HepG2 (cell line): Measurements from ENCODE around the gene RIMS3. TPM values are rescaled to one million over a fixed set of nuclear protein-coding genes. Genes with fewer than 3 reads are reported as not detected.

Experiments used
- HNF1A ChIP-seq, 2 experiments: sonication (generic) in 1 of 2; formaldehyde crosslinking in 1 of 2; IDR thresholded peaks; 2 replicates each; pipeline versions ENCODE4 v1.4.0 to v1.6.1; 2016 to 2020; ENCODE audit warnings: borderline replicate concordance in 1 of 2, low read depth in 1 of 2, mild to moderate bottlenecking in 1 of 2, missing genetic modification reagents in 1 of 2
- PAXIP1 ChIP-seq: sonication (generic); formaldehyde crosslinking; conservative IDR thresholded peaks from 2 replicates; pipeline ENCODE4 v1.4.0; 2020; ENCODE audit warnings: mild to moderate bottlenecking, missing genetic modification reagents, moderate library complexity
- SIN3A ChIP-seq: IDR thresholded peaks from 2 replicates; pipeline ENCODE4 v1.6.1; 2011; ENCODE audit warnings: low read depth, mild to moderate bottlenecking, control low read depth, low read length, borderline replicate concordance
- SP140L ChIP-seq: sonication (generic); formaldehyde crosslinking; IDR thresholded peaks from 2 replicates; pipeline ENCODE4 v1.4.0; 2020; ENCODE audit warnings: missing genetic modification reagents, borderline replicate concordance
- TFDP2 ChIP-seq: sonication (generic); formaldehyde crosslinking; IDR thresholded peaks from 2 replicates; pipeline ENCODE4 v1.4.0; 2020; ENCODE audit warnings: missing genetic modification reagents
- ZNF513 ChIP-seq: sonication (generic); formaldehyde crosslinking; conservative IDR thresholded peaks from 2 replicates; pipeline ENCODE4 v1.5.0; 2020; ENCODE audit warnings: missing genetic modification reagents
- ZNF614 ChIP-seq: IDR thresholded peaks from 2 replicates; pipeline ENCODE4 v1.6.1; 2018; ENCODE audit warnings: missing biosample characterization, missing genetic modification reagents, inconsistent platforms, borderline replicate concordance
- ZNF709 ChIP-seq: sonication (generic); formaldehyde crosslinking; IDR thresholded peaks from 2 replicates; pipeline ENCODE4 v1.5.0; 2020; ENCODE audit warnings: mild to moderate bottlenecking, missing genetic modification reagents
- ZSCAN21 ChIP-seq: sonication (generic); formaldehyde crosslinking; IDR thresholded peaks from 2 replicates; pipeline ENCODE4 v1.8.0; 2022; ENCODE audit warnings: mild to moderate bottlenecking, missing genetic modification reagents, moderate library complexity, borderline replicate concordance
- ZSCAN22 ChIP-seq: sonication (generic); formaldehyde crosslinking; IDR thresholded peaks from 2 replicates; pipeline ENCODE4 v1.4.0; 2020; ENCODE audit warnings: mild to moderate bottlenecking, missing genetic modification reagents
- polyA plus RNA-seq, 8 experiments: library from polyadenylated mRNA; depleted of rRNA in 3 of 8; stranded (reverse) in 7 of 8; unstranded in 1 of 8; fragments of >200 nt; fragmentation: Illumina TruSeq in 4 of 8; extraction: Trizol in 4 of 8; gene quantifications; 2 replicates each; pipeline versions ENCODE4 v1.2.1 to v1.2.3, GENCODE V29; 2011 to 2016; ENCODE audit warnings: low read depth in 4 of 8, missing spikeins in 1 of 8, mixed read lengths in 1 of 8; ENCODE audit not compliant: insufficient read depth in 1 of 8
- total RNA-seq, 5 experiments: library from RNA; depleted of rRNA; stranded (reverse); fragments of >200 nt; fragmentation: Illumina TruSeq; extraction: Trizol; gene quantifications; 2 replicates each; pipeline ENCODE4 v1.2.3, GENCODE V29; 2016; ENCODE audit warnings: low read depth in 1 of 5
- TF ChIP-seq, protein P1 (sequence below): sonication (generic); formaldehyde crosslinking; IDR thresholded peaks from 2 replicates; pipeline ENCODE4 v1.4.0; 2020; ENCODE audit warnings: missing genetic modification reagents, borderline replicate concordance

The RIMS3 gene
- total and polyA plus RNA-seq, 2 of the 13 experiments (the other 11 are each of a cell fraction or from before 2014, with no cell fraction given), result 2.1 to 5.4 TPM

GRCh38 chr1:40691538-40692428 is 26.3 kb upstream of the RIMS3 start, which contains the start of gene NFYC (continued):
- TF ChIP-seq PAXIP1 (CRISPR knock-in tag) (peak; percentile 82), ZSCAN22 (CRISPR knock-in tag) (peak; percentile 52), SP140L (CRISPR knock-in tag) (no peak), ZSCAN21 (CRISPR knock-in tag) (peak; percentile 96), TFDP2 (CRISPR knock-in tag) (peak; percentile 91), ZNF709 (CRISPR knock-in tag) (peak; percentile 96), ZNF614 (CRISPR knock-in tag) (peak; percentile 73), HNF1A (IDR thresholded peaks at IDR 0.05; ENCODE audit: low read depth) (no peak), HNF1A (CRISPR knock-in tag; IDR thresholded peaks at IDR 0.05; ENCODE audit: borderline replicate concordance) (peak; percentile 85; the same call in 1 of the 2 replicates), ZNF513 (CRISPR knock-in tag) (no peak), SIN3A (peak; percentile 49; the same call in 1 of the 2 replicates)
- TF ChIP-seq, protein P1, sequence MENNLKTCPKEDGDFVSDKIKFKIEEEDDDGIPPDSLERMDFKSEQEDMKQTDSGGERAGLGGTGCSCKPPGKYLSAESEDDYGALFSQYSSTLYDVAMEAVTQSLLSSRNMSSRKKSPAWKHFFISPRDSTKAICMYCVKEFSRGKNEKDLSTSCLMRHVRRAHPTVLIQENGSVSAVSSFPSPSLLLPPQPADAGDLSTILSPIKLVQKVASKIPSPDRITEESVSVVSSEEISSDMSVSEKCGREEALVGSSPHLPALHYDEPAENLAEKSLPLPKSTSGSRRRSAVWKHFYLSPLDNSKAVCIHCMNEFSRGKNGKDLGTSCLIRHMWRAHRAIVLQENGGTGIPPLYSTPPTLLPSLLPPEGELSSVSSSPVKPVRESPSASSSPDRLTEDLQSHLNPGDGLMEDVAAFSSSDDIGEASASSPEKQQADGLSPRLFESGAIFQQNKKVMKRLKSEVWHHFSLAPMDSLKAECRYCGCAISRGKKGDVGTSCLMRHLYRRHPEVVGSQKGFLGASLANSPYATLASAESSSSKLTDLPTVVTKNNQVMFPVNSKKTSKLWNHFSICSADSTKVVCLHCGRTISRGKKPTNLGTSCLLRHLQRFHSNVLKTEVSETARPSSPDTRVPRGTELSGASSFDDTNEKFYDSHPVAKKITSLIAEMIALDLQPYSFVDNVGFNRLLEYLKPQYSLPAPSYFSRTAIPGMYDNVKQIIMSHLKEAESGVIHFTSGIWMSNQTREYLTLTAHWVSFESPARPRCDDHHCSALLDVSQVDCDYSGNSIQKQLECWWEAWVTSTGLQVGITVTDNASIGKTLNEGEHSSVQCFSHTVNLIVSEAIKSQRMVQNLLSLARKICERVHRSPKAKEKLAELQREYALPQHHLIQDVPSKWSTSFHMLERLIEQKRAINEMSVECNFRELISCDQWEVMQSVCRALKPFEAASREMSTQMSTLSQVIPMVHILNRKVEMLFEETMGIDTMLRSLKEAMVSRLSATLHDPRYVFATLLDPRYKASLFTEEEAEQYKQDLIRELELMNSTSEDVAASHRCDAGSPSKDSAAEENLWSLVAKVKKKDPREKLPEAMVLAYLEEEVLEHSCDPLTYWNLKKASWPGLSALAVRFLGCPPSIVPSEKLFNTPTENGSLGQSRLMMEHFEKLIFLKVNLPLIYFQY (CRISPR knock-in tag), result no peak; the same call in 1 of the 2 replicates
